C4-2B (cell line): ENCODE results near the gene ZMIZ2.

Source experiments
- CTCF ChIP-seq: fragments of 450-650 bp; conservative IDR thresholded peaks from 2 replicates; pipeline ENCODE4 v1.5.1; 2017; ENCODE audit warnings: mild to moderate bottlenecking
- ZFX ChIP-seq: fragments of 450-650 bp; IDR thresholded peaks from 2 replicates; pipeline ENCODE4 v1.6.1; 2017

GRCh38 chr7:44713680-44714335 is 34.8 kb upstream of the ZMIZ2 start:
- TF ChIP-seq CTCF (no peak), ZFX (no peak)
